GM20431 (cell line): Measurements from ENCODE around the gene LOXHD1.

ENCODE experiments used
- in situ Hi-C: fragments of 300-500 bp; cut with MseI, MboI; formaldehyde crosslinking; loops from one replicate; pipeline ENCODE4 v1.15.0; 2020; ENCODE audit warnings: low sequenced_read_pairs; ENCODE audit not compliant: unreplicated experiment

LOXHD1 gene

DNA sequence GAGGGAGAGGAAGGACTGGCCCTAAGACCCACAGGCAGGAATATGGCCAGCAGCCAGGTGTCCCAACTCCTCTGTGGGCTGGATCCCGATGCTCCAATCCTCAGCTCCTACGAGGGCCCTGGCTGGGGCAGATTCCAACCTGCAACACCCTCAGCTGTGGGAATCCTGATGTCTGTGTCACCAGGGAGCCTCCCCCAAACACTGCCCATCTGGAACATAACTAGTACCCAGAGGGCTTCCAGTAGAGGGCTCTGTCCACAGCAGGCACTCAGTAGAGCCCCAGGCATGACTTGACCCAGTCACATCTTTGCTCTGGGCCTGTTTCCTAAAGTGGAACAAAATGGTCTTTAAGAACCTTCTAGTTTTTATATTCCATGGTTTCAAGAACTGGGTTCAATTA lies 20.6 kb upstream of the LOXHD1 start:
- in situ Hi-C loops = no loop called here

DNA sequence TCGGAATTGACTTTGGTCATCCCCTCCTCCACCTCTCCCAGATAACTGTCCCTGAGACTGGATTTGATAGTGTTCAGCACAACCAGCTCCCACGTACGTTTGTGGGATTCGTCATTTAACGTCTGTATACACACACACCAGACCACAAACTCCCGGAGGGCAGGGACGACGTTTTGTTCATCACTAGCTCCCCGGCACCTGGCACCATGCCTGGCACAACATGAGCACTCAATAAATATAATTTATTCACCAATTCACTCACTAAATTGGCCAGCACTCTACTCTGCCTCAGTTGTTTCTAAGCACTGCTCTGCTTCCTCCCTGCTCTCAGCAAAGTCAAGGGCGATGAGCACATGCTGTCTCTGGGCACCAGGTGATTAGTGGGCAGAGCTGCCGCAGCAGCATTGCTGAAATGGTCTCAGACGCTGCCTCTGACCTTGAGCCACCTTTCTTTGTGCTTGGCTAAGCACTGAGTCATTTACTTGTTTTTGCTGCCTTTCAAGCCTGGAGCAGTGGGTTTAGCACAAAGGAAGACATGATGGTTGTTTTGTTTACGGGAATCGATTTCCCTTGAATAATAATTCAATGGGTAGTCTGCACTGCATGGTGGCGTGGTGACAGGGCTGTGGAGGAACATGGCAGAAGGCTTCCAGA lies 19.3 kb upstream of the LOXHD1 start:
- in situ Hi-C loops = no loop called here

DNA sequence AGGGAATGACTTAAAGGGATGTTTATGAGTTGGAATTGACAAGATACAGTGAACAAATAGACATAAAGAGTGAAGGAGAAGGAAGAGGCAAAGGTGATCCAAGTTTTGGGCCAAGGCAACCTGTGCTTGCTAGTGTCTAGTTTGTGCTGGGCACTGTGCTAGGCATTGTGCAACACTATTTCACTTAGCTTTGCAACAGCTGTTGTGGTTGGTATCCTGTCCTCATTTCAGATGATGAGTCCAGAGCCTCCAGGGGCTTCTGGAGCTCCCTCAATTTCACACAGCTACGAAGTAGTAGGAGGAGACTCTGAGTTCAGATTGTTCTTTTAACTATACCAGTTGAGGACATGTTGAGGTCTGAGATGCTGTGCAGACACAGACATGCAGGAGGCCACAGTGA lies 18.1 kb upstream of the LOXHD1 start:
- in situ Hi-C loops = no loop called here

DNA sequence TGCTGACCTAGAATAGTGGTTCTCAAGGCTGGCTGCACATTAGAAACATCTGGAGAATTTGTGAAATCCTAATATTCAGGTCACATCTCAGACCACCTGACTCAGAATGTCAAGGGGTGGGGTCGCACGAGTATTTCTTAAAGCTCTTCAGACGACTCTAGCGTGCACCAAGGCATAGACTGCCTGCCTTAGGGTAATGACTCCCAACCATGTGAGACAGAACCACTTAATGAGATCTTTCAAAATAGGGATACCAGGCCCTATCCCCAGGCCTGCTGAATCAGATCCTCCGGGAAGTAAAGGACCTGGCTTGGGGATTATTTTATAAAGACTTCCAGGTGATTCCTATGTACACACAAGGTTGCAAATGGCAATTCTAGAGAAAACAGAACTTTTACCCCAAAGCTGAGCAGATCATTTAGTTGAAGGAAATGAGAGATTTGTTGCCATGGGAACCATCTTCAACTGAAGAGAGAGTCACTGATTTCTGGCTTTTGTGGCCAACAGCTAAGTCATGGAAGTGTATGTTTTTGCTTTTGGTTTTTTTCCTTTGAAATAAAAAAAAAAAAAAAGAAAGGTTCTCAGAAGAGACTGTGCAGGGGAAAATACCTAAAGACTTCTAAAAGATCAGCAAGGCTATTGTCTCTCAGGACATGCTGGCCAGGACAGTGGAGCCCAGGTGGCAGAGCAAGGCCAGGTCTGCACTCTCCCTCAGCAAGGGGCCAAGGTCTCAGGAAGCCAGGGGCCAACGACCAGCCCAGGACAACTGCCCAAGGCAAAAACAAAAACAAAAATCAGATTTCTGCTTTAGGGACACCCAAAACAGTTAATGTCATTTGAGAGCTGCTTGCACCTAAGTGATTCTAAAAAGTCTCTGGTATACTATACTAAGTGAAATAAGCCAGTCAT lies 15.3 kb upstream of the LOXHD1 start:
- in situ Hi-C loops = loop anchor here (25.0 kb wide), 2 partner anchors 385 to 510 kb away; a partner anchor contains a TSS

DNA sequence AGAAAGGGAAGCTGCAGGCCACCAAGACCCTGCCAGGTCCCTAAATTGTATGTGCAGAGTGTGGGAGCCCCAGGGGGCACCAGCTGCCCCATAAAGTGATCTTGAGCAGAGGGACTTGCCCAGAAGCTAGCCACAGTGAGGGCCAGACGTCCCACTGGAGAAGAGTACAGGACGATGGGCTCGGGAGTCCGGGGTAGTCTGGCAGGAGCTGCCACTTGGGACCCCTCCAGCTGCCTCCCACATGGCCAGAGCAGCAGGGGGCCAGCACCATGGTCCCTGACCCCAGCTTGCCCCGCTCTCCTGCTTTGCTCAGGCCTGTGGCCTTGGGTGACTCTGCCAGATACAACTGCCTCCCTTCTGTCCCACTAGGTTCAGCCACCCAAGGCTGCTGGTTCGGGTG lies 11.7 kb upstream of the LOXHD1 start:
- in situ Hi-C loops = loop anchor here (25.0 kb wide), 2 partner anchors 381 to 506 kb away; a partner anchor contains a TSS

DNA sequence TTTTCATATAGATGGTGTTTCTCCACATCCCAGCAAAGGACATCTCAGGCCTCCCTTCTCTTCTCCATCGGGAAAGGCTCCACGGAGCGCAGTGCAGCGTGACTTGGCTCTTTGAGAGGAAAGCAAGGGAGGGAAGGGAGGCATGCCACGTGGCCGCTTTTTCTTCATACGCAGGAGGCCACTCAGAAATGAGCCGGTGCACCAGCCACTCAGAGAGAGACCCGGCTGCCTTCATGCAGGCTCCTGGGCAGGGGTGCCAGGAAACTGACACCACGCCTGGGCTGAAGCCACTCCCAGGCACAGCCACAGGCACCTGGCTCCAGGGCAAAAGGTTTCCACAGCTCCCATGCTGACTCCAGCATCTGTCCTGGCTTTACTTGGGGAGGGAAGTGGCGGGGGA lies 11.1 kb upstream of the LOXHD1 start:
- in situ Hi-C loops = loop anchor here (25.0 kb wide), 2 partner anchors 381 to 506 kb away; a partner anchor contains a TSS

DNA sequence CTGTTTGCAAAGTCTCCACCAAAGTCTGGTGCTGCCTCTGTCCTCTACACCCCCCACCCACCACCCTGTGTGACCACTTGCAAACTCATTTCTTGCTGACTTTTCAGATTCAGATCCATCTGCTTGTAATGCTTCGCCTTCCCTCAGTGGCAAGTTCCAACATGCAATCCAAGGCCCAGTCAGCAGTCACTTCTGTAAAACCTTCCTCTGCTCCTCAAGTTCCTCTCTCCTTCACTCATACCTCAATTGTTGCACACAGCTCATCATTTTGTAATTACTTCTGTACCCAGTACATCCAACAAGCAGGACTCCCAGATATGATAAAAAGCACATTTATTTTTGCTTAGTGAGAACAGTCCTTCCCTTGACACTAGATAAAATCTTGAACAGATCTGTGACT lies 6.5 kb upstream of the LOXHD1 start:
- in situ Hi-C loops = loop anchor here (25.0 kb wide), 2 partner anchors 376 to 501 kb away; a partner anchor contains a TSS

DNA sequence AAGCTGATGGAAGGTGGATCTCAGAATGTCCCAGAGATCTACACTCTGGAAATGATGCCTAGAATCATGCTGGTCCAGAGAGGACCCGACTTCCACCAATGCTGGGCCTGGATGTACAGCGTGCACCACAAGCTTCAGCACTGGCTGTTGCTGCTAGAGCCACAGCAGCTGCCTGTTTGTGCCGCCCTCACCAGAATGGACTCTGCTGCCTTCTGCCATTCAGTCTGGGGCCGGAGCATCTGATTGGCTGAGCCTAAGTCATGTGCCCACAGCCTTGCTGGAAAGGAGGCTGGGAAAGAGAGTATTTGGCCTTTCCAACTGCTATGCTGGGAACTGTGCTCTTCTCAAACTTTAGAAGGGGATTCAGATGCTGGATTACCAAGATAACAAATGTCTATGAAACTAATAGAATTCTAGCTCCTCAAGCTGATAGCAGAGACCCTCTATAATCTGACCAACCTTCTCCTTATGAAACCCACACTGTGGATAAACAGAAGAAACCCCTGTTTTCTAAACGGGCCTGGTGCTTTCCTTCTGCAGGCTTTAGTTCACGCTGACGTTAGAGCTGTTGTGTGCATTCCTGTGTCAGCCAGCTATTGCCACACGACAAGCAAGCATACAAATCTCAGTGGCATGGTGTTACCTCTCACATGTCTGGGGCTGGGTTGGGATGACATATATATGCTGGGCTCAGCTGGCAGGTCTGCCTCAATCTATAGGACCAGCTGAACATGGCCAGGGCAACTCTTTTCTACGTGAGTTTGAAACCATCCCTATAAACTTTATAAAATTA lies 4.1 kb upstream of the LOXHD1 start:
- in situ Hi-C loops = loop anchor here (25.0 kb wide), 2 partner anchors 374 to 499 kb away; a partner anchor contains a TSS

DNA sequence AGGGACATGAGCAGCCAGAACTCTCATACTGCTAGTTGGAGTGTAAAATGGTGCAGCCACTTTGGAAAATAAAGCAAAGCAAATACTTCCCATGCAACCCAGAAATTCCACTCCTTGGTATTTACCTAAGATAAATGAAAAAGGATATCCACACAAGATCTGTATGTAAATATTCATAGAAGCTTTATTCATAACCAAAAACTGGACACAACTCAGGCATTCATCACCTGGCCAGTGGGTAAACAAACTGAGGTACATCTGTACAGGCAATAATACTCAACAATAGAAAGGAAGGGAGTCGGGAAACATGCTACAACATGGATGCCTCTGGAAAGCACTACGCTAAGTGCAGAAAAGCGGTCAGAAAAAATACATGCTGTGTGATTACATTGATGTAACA lies 2.5 kb upstream of the LOXHD1 start:
- in situ Hi-C loops = loop anchor here (25.0 kb wide), 2 partner anchors 372 to 497 kb away; a partner anchor contains a TSS

DNA sequence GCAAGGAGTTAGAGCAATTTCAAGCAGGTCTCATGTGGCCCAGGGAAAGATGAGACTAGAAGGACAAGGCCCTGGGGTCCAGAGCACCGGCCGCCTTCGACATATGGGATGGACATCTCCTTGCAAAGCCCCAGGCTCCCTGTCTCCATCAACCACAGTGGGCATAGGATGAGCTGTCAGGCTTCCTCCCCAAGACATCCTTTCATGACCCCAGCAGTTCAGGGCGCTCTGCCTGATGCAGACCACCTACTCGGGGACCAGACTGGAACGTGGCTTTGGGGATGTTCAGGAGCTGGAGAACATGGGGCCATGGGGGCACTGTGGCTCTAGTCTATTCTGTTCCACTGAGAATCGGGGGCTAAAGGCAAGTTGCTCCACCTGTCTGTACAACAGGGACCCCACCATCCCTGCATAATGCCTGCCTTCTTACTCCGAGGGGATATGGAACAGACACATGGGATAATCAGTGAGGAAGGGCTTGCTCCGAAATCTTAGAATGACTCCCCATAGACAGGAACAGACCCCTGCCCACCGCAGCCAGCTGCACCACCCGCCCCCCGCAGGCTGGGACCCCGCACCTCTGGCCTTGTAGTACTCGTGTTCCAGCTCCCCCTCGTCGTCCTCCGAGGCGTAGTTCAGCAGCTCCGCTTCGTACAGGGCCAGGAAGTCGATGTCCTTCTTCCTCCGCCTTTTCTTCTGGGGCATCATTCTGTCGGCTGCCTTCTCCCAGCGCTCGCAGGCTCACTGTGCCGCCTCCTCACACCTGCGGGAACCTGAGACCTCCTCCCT lies 500 bp downstream of the LOXHD1 start:
- in situ Hi-C loops = loop anchor here (25.0 kb wide), 2 partner anchors 369 to 494 kb away; a partner anchor contains a TSS

DNA sequence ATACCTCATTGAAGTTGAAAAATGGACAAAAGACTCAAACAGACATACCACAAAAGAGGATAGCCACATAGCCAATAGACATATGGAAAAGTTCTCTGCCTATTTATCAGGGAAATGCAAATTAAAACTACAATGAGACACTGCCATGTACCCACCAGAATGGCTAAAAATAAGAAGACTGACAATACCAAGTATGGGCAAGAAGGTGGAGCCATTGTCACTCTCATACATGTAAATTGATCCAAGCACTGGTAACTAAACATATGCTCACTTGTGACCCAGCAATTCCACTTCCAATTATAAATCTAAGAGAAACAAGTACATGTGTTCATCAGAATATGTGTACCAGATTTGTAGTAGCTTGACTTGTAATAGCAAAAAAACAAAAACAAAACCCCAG lies 4.6 kb downstream of the LOXHD1 start:
- in situ Hi-C loops = loop anchor here (25.0 kb wide), 2 partner anchors 365 to 490 kb away; a partner anchor contains a TSS

DNA sequence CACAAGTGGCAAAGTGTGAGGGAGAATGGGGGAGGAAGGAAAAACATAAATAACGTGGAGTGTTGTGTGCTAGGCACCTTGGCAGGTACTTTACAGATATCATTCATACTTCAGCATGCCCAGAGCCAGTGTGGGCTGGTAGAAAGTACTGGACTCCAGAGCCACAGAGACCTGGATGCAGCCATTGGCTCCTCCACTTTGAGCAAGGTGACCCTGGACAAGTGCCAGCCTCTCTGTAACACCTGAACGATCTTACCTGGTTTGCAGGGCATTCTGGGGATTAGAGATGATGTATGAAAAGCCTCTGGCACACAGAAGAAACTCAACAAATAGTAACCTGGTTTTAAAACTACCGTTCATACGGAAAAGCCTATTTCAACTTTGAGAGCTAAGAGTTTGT lies 6.3 kb downstream of the LOXHD1 start:
- in situ Hi-C loops = loop anchor here (25.0 kb wide), 2 partner anchors 363 to 488 kb away; a partner anchor contains a TSS

DNA sequence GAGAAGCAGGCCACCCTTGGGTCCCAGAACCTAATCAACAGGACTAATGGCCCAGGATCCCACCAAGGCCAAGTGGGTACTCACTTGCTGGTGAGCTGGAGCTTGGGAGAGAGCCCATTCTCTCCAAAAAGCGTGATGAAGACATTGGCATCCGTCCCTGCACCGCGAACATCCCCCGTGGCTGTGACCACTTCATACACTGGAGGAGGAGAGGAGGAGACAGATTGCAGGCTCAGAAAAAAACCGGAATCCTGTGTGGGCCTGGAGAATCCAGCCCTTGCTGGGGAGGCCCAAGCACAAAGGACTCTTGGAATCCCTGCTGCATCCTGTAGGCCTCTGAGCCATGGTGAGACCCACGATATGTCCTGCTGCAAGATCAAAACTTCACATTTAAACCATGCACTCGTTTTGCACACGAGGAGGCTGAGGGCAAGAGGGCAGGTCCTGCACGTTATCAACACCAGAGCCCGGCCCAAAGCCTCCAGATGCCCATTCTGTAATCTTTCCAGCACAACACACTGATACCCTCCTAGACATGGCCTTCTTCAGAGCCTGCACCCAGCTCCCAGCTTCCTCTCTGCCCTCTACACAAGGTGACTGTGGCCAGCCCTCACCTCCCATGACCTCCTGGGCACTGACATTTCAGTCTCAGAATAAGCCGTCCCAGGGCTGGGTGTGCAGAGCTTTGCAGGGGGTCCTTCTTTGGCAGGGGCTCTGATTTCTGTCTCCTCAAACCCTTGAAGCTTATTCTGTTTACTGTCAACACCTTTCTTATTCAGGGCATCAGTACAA lies 7.8 kb downstream of the LOXHD1 start:
- in situ Hi-C loops = no loop called here

DNA sequence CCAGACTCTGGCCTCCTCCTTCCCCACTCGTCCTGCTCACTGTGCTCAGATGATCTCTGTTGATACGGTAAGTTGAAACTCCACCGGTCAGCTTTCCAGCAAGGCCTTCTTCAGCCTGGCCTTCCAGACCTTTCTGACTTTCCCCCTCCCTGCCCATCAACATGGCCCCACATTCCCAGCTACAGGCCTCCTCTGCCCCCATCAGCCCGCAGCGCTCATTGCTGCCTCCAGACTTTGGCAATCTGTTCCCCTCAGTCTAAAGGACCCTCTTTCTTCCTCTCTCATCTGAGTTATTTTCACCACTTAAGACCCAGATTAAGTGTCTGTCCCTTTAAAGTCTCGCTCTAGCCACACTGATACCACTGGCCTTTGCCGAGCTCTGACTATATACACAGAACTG lies 10.6 kb downstream of the LOXHD1 start:
- in situ Hi-C loops = no loop called here

DNA sequence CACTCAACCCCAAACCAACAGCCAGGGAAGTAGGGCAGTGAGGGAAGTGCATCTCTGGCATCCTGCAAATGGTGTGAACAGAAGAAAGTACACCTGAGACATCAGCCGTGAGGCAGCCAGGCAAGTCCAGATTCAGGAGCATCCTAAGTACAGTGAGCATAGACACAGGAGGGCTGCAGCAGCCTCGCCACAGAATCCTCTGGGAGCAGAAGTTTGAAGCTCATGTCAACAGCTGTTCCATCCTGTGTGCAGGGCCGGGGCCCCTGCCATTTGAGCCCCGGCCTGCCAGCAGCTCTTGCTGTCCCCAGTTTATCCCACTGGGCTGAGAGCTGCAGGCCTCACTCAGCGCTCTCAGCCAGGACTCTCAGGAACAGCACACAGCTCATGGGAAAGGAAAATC lies 14.5 kb downstream of the LOXHD1 start:
- in situ Hi-C loops = no loop called here

DNA sequence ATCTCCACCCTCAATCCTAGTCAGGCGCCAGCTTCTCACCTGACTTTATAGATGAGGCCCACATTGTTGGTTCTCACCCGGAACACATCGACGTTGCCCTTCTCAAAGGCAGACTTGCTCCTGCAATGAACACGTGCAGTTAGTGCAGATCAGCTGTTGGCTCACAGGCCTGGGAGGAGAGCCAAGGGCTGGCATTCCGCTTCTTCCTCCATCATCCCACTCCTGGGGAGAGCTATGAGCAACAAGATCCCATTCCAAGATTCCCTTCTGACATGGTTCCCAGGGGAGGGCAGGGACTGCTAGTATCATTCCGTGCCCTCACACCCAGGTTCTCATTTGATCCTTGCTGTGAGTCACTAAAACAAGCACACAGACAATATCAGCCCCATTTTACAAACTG lies 15.1 kb downstream of the LOXHD1 start:
- in situ Hi-C loops = no loop called here

DNA sequence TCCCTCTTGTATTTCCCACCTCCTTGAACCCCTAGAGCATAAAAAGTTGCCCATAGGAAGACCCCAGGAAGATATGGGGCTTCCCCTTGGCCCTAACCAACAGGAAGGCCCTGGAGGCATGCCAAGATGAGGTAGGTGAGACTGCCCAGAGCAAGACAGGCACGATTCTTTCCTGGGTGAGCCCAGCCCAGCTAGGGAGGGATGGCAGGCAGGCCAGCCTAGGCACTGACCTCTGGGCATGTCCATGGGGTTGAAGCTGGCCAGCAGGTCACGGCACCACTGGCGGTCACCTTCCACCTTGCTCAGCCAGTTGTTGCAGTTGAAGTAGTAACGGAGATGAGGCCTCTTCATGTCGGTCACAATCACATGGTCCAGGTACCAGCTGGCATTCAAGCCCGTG lies 17.6 kb downstream of the LOXHD1 start:
- in situ Hi-C loops = no loop called here

DNA sequence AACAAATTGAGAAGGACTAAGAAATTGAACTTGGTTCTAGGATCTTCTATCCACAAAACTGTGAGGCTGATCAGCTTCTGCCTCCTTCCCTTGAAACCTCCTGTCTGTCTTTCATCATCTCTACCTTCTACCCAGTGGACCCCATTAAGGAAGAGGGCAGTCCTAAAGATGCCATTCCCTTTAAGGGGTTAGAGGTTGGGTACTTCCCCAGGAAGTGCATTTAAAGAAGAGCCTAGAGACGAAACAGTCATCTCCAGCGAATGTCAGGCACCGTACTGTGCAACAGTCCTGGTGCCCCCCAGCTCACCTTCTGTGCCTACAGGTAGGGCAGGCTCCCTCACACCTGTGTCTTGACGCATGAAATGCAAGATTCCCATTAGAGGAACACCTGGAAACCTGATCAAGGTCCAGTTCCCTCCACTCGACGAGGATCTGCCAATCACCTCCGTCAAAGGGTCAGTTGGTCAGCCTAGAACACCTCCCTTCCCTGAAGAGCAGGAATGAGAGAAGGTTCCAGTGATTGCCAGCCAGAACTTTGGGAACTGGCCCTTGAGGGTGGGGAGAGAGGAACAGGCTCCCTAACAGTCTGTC lies 20.9 kb downstream of the LOXHD1 start:
- in situ Hi-C loops = no loop called here
